Measurements from ENCODE around the gene LARGE1.

- TF ChIP-seq CTCF (conservative IDR thresholded peaks at IDR 0.05; ENCODE audit: low read length) (no peak), EZH2phosphoT487 (IDR thresholded peaks at IDR 0.05; ENCODE audit: borderline replicate concordance) (no peak)
Measured at GRCh38 chr22:33821290-33821689, 99.0 kb downstream of the LARGE1 start.
